Effector CD8-positive, alpha-beta T cell (primary cell): ENCODE results near the gene ZNF507.

ENCODE experiments used
- DNase-seq: peaks from one replicate; lab custom pipeline; 2025; lab: John Stamatoyannopoulos, UW

ZNF507 gene

DNA sequence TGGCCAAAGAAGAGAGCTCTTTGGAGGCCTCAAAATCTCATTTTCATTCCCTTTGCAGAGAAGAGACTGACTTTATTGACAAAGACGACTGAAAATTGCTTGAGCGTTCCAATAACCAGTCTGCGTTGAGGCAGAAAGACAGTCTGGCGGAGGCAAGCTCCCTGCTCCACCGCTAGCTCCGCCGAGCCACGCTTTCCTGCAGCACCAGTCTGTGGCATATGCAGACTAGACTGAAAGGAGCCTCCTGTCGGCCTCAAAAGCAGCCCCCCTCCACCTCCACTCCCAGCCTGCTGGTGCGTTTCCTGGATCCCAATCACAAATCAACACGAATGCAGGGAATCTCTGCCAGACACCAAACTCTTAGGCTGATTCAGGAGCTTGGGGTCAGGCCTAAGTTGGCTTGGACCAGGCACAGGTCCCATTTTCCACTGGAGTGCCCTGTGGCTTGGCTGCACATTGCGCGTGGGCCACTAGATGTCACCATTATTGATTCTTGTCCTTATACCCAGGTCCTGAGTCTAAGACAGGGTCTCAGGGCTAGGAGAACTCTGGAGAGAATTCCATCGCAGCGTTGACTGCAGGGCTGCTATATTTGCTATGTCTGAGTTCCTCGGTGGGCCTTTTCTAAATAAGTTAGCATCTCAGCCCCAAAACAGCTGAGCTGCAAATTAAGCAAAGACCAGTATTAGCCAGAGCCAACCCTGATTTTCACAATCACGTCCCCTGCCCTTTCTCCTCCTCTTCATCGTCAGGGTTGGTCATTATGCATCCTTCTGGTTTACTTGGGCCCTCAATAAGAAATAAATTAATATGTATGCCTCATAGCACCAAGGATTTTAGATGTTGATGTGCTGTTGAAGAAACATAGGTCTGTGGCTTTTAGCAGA lies 5.2 kb upstream of the ZNF507 start:
- peak; percentile 26 for DNase-seq

DNA sequence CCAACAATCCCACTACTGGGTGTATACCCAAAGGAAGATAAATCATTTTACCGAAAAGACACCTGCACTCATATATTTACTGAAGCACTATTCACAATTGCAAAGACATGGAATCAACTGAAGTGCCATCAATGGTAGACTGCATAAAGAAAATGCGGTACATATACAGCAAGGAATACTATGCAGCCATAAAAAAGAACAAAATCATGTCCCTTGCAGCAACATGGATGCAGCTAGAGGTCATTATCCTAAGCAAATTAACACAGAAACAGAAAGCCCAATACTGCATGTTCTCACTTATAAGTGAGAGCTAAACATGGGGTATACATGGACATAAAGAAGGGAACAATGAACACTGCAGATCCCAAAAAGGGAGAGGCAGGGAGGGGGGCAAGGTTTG lies 2.7 kb upstream of the ZNF507 start:
- DNase-seq, result no peak

DNA sequence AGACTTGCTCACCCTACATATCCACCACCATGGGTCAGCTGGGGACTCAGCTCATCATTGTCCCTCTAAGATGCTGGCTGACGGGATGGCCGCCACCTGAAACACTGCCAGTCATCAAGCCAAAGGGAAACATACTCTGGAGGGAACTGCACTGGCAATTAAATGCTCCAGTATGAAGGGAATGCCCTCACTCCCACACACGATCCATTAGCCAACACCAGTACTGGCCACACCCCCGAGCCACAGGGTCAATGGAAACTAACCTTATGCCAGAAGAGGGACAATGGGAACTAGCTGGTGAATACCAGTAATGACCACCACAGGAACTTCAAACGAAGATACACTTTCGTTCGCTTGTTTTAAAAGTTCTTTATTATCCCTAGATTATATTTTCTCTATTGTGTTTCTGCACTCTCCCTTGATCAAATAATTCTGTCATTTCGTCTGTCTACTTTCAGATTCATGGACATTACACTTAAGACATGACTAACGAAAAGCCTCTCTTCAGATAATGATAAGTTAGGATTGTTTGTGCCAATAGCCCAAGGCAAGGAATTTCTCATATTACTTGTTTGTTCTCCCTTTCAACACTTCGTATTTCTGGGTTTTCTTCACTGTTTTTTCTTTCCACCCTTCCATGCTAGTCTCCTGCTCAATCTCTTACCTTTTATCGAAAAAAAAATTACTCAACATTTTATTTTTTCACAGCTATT lies 1.7 kb upstream of the ZNF507 start:
- DNase-seq, result no peak

DNA sequence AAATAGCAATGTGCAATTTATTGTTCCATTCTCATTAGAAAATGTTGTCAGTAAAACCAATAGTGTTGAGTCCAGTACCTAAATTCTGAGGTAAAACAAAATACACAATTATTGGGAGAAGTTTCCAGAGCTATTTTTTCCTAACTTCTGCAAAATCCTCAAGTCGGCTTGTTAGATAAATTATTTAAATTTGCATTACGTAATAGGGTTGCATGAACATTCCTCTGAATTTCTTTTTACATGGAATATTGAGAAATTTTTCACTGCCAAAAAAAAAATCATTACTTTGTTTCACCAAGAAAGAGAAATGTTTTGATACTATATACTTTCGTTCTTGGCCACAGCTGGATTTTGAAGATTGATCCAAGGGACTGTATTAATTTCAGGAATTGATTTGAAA lies 1.5 kb downstream of the ZNF507 start:
- no peak for DNase-seq

DNA sequence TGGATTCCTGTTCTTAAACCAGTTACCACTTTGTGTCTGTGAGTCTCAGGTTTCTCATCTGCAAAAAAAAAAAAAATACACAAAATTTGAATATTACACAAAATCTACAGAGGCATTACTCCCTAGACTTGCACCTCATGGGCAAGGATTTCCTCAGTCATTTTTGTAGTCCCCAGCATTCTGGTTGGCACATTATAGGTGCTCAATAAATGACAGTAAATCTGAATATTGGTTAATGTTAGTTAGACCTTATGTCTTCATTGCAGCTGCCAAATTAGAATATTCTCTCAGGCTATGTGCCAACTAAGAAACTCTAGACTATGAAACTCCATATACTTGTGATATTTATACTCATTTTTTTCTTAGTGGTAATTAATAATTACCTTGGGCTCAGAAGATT lies 2.2 kb downstream of the ZNF507 start:
- DNase-seq, result no peak

DNA sequence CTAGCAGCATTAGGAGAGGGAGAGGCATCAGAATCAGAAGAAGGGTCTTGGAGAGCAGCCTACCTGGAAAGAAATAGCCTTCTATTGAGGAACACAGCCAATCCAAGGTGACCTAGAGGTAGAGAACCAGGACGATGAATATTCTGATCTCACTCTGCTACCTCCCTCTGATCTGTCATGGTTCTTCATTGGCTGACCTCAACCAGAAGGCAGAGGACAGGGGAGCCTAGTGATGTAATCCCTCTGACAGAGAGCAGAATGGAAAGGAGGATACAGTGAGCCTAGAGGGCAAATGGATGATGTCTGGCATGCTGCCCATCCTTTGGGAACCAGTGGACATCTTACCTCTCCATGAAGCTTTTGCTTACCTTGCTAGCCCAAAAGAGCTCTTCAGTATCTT lies 3.6 kb downstream of the ZNF507 start:
- no peak for DNase-seq

DNA sequence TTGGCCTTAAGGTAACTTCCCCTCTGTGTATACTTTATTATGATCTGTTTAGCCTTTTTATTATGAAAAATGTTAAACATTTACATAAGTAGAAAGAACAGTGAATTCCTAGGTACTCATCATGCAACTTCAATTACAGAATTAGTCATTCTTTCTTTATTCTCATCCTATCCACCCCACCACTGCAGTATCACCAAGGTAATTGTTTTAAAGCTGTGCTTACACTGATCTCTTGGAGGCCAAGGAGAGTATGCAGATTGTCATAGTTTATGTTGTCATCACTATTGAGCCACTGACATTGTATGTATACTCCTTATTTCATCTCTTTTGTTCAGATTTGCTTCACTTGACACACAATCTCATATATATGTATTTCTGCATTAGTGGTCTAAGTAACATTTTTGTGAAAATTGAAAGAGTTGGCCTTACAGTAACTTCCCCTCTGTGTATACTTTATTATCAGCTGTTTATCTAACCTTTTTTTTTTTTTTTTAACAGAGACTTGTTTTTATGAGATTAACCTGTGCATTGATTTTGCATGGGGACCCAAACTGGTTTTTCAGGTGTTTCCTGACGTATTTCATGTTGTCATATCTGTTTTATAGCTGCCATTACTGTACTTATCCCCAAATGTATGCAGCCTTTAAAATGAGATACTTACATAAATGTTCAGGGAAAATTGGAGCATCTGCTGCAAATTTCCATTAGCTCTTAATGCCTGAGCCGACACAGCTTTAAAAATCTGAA lies 4.5 kb downstream of the ZNF507 start:
- no peak for DNase-seq

DNA sequence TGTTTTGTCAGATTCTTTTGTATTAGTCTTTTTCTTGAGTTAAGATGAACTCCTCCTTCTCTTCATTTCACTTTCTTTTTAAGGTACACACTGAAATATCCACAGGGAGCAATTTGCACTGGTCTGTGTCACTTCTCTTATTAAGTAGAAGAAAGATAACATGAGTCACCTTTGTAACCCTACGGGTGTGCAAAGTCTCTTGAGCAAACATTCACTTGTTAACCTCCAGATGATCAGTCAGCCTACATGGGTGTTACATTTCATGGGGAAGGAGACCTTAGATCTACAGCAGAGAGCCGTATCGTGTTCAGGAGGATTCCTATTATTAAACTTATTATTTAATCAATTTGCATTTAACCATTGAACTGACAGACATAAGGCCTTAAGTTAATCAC lies 5.1 kb downstream of the ZNF507 start:
- DNase-seq, result no peak

DNA sequence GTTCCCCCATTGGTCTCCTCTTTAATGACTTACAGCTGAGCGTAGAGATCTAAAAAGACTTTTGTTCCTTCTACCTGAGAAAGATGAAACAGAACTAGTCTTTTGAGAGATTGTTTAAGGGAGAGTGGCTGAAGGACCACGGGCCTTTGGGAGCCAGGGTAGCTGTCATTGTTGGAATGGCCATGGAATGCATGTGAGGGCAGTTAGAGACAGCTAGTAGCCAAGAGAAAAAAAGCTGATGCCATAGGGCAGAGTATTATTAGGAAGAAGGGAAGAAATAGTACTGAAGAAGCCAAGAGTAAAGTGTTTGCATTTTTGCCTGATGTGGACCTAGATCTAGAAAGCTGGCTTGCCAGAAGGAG lies 5.6 kb downstream of the ZNF507 start:
- no peak for DNase-seq

DNA sequence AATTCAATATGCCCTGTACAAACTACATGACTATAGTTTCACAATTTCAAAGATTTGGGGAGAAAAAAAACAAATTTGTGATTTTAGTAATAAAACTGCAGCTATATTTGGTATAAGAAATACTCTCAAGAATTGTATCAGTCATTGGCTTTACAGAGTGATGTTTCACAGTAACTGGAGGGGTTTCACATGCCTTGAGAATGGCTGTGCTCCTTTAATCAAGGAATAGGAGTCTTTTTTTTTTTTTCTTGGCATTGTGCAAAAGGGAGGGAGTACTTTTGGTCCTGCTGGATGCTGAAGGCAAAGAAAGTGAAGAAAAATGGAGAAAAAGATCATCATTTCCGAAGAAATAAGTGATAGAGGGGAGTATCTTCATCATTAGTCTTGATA lies 6.8 kb downstream of the ZNF507 start:
- no peak for DNase-seq

DNA sequence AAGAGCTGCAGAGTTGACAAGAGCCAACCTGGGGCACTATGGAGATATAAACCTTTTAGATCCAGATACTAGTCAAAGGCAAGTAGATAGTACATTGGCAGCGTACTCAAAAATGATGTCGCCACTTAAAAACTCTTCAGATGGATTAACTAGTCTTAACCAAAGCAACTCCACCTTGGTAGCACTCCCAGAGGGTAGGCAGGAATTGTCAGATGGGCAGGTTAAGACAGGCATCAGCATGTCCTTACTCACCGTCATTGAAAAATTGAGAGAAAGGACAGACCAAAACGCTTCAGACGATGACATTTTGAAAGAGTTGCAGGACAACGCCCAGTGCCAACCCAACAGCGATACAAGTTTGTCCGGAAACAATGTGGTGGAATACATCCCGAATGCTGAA lies 8.9 kb downstream of the ZNF507 start:
- DNase-seq, result no peak

DNA sequence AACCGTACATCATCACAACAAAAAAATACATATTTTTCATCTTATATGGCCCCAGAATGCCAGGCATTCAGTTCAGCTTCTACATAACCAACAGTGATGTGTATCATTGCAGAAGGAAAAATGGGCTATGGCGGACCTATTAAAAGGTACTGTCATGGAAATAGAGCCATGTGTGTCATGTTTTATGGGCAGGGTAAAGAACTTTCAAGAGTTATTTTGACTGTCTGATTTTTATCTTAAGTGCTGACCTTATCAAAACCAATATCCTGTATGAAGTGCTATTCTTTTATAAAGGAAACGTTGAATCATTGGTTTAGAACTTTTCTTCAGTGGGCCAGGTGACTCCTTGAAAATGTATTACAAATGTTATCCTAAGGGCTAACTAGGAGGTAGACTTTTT lies 9.9 kb downstream of the ZNF507 start:
- no peak for DNase-seq

DNA sequence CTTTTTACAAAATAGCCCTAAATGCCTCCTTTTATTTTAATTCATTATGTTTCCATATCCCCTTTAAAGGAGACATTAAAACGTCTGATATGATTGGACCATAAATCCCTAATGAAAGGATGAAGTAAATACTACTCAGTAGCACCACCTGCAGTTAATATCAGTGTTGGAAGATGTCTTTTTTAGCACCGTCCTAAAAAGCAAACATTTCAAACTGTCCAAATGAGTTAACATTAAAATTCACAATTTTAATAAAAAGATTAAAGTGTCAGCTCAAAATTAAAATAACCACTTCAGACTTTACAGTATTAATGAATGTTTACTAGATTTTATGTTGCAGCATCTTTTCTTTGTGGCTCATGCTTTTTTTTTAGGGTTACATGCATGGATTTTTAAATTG lies 12.3 kb downstream of the ZNF507 start:
- no peak for DNase-seq

DNA sequence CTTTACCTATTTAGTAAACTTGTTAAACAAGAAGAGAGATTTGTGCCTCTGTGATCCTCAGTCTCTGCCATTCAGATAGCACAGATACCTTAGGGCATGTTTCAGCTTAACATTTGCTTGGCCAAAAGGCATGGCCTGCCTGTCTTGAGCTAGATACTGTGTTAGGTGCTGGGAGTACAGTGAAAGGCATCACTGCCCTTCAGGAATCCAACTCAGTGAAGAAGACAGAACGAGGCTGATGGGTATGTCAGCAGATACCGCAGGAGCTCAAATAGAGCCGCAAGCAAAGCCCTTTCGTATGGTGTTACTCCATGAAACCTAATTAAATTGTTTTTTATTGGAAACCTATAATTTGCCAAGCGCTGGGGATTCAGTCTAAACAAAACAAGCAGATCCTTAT lies 12.9 kb downstream of the ZNF507 start:
- DNase-seq, result no peak

DNA sequence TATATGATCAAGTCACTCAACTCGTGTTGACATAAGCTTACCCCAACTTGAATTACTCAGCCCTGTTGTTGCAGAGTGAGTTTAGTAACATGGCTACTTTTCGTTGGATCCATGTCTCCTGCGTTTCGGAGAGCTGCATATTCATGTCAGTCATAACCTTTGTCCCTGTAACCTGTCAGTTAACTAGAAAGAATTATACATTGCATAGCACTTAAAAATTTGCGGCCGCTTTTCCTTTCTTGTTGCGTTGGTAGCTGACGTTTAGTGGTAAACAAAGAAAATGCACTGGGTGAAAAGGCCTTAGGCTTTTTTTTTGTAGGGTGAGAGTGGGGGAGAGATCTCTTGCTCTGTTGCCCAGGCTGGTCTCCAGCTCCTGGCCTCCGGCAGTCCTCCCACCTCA lies 14.2 kb downstream of the ZNF507 start:
- no peak for DNase-seq

DNA sequence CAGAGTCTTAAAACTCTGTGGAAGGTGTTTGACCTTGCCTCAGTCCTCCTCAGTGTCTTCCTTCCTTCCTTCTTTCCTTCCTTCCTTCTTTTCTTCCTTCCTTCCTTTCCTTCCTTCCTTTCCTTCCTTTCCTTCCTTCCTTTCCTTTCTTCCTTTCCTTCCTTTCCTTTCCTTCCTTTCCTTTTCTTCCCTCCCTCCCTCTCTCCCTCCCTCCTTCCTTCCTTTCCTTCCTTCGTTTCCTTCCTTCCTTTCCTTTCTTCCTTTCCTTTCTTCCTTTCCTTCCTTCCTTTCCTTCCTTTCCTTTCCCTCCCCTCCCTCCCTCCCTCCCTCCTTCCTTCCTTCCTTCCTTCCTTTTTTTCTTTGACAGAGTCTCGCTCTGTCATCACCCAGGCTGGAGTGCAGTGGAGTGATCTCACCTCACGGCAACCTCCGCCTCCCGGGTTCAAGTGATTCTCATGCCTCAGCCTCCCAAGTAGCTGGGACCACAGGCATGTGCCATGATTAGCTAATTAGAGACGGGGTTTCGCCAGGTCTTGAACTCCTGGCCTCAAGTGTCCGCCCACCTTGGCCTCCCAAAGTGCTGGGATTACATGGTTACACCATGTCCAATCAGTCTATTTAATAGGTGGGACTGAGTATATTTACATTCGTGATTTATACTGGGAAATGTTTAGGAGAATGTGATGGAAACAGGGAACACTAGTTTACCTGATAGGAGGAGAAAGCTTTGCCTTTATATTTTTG lies 16.3 kb downstream of the ZNF507 start:
- no peak for DNase-seq

DNA sequence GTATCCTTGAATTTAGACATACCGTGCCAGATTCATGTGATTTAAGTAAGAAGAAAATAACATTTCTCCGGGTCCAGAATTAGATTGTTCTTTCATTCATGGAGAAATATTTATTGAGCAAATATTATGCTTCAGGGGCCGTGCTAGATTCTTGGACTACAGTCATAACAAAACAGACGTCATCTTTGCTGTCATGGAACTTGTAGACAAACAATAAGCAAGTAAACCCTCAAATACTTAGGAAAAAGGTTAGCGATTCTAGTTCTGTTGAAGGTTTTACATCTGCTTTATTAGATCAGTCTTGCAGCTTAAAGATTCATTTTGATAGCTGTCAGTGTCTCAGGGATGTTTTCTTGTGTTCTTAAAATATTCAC lies 16.9 kb downstream of the ZNF507 start:
- DNase-seq, result no peak

DNA sequence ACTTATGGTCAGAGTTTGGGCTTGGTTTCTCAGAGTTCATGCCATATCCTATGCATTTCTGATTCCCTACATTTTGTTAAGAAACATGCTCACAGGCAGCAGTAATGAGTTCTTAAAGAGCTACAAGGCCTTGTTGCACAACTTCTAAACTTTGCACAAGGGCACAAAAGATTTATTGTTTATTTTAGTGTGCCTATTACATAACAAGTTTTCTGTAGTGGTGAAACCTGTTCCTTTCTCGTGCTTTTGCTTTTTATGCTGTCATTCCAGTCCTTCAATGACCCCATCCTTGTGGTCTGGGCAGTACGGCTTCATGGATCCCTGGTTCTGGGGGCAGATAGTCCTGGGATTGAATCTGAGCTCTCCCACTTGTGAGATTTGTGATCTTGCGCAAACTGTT lies 17.8 kb downstream of the ZNF507 start:
- DNase-seq, result no peak

DNA sequence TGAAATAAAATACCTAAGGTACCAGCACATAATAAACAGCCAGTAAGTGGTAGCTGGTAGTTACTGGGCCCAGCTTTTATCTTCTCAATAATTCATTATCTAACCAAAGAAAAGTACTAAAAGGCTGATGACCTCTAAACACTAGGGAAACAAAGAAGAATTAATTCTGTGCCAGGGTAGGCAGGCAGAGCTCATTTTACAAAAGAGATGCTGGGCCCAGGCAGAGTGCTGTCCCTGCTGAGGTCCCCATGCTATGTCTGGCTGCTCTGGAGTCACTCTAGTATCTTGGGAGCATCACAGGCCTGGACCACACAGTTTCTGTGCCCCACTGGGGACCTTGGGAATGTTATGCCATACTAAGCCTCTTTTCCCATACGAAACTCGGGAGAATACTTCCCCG lies 18.2 kb downstream of the ZNF507 start:
- DNase-seq, result no peak

DNA sequence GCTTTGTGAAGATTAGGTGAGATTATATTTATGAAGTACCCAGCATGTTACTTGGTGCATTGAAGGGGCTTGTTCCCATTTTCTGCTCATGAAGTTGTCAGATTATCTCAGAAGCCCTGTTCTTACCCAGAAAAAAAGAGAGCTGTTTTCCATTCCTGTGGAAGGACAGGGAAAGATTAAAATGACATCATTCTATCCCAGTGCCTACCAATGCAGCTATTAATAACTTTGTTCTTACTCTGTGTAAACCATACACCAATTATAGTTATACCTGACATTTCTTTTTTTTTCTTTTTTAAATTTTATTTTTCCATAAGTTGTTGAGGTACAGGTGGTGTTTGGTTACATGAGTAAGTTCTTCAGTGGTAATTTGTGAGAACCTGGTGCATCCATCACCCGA lies 18.6 kb downstream of the ZNF507 start:
- no peak for DNase-seq

DNA sequence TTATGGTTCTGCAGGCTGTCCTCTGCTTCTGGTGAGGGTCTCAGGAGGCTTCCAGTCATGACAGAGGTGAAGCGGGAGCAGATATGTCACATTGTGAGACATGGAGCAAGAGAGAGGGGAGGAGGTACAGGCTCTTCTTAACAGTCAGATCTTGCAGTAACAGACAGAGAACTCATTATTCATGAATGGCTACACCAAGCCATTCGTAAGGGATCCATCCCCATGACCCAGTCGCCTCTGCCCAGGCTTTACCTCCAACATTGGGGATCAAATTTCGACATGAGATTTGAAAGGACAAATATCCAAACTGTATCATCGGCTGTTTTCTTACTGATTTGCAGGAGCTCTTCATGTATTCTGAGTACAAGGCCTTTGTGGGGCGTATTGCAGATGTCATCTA lies 21.7 kb downstream of the ZNF507 start:
- DNase-seq, result no peak

DNA sequence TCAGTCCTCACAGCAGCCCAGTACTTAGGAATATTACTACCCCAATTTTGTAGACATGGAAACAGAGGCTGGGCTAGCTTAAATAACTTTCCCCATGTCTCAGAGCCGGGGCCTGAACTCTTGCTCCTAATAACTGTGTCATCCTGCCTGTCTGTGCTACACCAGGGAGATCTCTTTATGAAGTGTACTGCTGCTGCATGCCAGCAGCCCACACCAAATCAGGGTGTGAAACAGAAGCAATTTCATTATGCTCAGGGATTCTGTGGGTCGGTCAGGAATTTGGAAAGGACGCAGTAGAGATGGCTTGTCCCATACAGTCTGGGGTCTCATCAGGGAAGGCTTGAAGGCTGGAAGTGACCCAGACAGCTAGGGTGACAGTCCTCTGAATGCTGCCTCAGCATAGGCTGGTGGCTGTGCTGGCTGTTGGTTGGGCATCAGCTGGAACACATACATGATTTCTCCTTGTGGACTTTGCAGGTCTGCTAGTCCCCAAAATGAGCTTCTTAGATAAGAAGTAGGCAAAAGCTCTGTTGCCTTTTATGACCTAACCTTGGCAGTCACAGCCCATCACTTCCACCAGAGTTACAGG lies 22.6 kb downstream of the ZNF507 start:
- no peak for DNase-seq
